Keratinocyte (primary cell): ENCODE results near the gene RPP14. TPM values are rescaled to one million over a fixed set of nuclear protein-coding genes. Genes with fewer than 3 reads are reported as not detected.

Experiments used
- DNase-seq: peaks from one replicate; pipeline ENCODE4 v3.0.0-alpha.2; 2011; ENCODE audit warnings: low read depth, missing footprints, low spot score
- FAIRE-seq: peaks from 2 replicates; lab custom pipeline; 2011; peaks lifted over from hg19 to GRCh38; lab: Jason Lieb, UNC
- H2AFZ ChIP-seq: 2 replicates; pipeline ENCODE4 v1.6.0; 2012; ENCODE audit warnings: low read length, control low read depth, inconsistent platforms; ENCODE audit not compliant: control insufficient read depth
- H3K27ac ChIP-seq: 2 replicates; pipeline ENCODE4 v1.5.1; 2011; ENCODE audit warnings: low read length; ENCODE audit not compliant: control insufficient read depth, insufficient read depth
- H3K27me3 ChIP-seq: 3 replicates; pipeline ENCODE4 v1.6.0; 2011; ENCODE audit warnings: low read length; ENCODE audit not compliant: control insufficient read depth, insufficient read depth; ENCODE audit errors: extremely low read depth
- H3K36me3 ChIP-seq, 2 experiments: 2 replicates in 1 of 2; 3 replicates in 1 of 2; pipeline ENCODE4 v1.5.1; 2011; ENCODE audit warnings: low read length in 2 of 2, mild to moderate bottlenecking in 1 of 2; ENCODE audit not compliant: control insufficient read depth in 2 of 2, insufficient read depth in 2 of 2; ENCODE audit errors: extremely low read depth in 1 of 2
- H3K4me1 ChIP-seq: 3 replicates; pipeline ENCODE4 v1.5.1; 2011; ENCODE audit warnings: low read length; ENCODE audit not compliant: control insufficient read depth, insufficient read depth; ENCODE audit errors: extremely low read depth
- H3K4me2 ChIP-seq: 3 replicates; pipeline ENCODE4 v1.6.0; 2011; ENCODE audit warnings: low read depth, low read length; ENCODE audit not compliant: control insufficient read depth, insufficient read depth; ENCODE audit errors: extremely low read depth
- H3K4me3 ChIP-seq, 3 experiments: fragments of 200-600 bp in 1 of 3; sonication (generic) in 1 of 3; 2 replicates in 2 of 3; 3 replicates in 1 of 3; pipeline ENCODE4 v1.5.1; 2011 to 2016; ENCODE audit warnings: low read length in 3 of 3, mild to moderate bottlenecking in 3 of 3, control low read depth in 2 of 3, inconsistent platforms in 1 of 3, low read depth in 1 of 3, mixed read lengths in 1 of 3, mixed run types in 1 of 3, moderate library complexity in 1 of 3; ENCODE audit not compliant: control insufficient read depth in 2 of 3, insufficient read depth in 2 of 3; ENCODE audit errors: extremely low read depth in 1 of 3
- H3K79me2 ChIP-seq: 2 replicates; pipeline ENCODE4 v1.6.0; 2012; ENCODE audit warnings: low read length; ENCODE audit not compliant: control insufficient read depth, insufficient read depth
- H3K9ac ChIP-seq: 3 replicates; pipeline ENCODE4 v1.6.0; 2011; ENCODE audit warnings: low read length; ENCODE audit not compliant: control insufficient read depth, insufficient read depth; ENCODE audit errors: extremely low read depth
- H3K9me1 ChIP-seq: 3 replicates; pipeline ENCODE4 v1.6.0; 2011; ENCODE audit warnings: low read length; ENCODE audit not compliant: control insufficient read depth, insufficient read depth; ENCODE audit errors: extremely low read depth
- H3K9me3 ChIP-seq: 2 replicates; pipeline ENCODE4 v1.5.1; 2012; ENCODE audit warnings: low read depth, low read length; ENCODE audit not compliant: control insufficient read depth
- H4K20me1 ChIP-seq: 3 replicates; pipeline ENCODE4 v1.6.0; 2011; ENCODE audit warnings: low read length; ENCODE audit not compliant: control insufficient read depth, insufficient read depth; ENCODE audit errors: extremely low read depth
- EZH2 ChIP-seq: IDR thresholded peaks from one replicate; pipeline ENCODE4 v1.6.1; 2012; ENCODE audit warnings: inconsistent platforms, mild to moderate bottlenecking, low read length, moderate library complexity
- dilution Hi-C: fragments of 300-500 bp; cut with MboI; formaldehyde crosslinking; loops from one replicate; pipeline ENCODE4 v1.7.0; 2020; ENCODE audit warnings: low sequenced_read_pairs; ENCODE audit not compliant: extremely low pct_ligation_motif_present
- polyA plus RNA-seq, 5 experiments: library from polyadenylated mRNA; depleted of rRNA in 3 of 5; stranded (reverse) in 3 of 5; stranded (forward) in 1 of 5; unstranded in 1 of 5; fragments of >200 nt; gene quantifications; 1 replicate in 1 of 5; 2 replicates in 3 of 5; 3 replicates in 1 of 5; pipeline versions ENCODE4 v1.2.1 to v1.2.3, GENCODE V29; 2011 to 2012; ENCODE audit warnings: missing spikeins in 2 of 5, low read depth in 1 of 5, low replicate concordance in 1 of 5
- TF ChIP-seq, protein P1 (sequence below), 3 experiments: IDR thresholded peaks in 1 of 3; conservative IDR thresholded peaks in 1 of 3; optimal IDR thresholded peaks in 1 of 3; 2 replicates in 2 of 3; 3 replicates in 1 of 3; pipeline versions ENCODE3 to v1.5.1; 2011; ENCODE audit warnings: low read length in 3 of 3, mild to moderate bottlenecking in 3 of 3, moderate library complexity in 2 of 3, control low read depth in 1 of 3, inconsistent platforms in 1 of 3; ENCODE audit not compliant: insufficient read depth in 2 of 3; ENCODE audit errors: extremely low read depth in 1 of 3

RPP14 gene
- polyA plus RNA-seq, 1 donor (not counting 4 experiments of a cell fraction or from before 2014, with no cell fraction given), result 24.6 TPM

DNA sequence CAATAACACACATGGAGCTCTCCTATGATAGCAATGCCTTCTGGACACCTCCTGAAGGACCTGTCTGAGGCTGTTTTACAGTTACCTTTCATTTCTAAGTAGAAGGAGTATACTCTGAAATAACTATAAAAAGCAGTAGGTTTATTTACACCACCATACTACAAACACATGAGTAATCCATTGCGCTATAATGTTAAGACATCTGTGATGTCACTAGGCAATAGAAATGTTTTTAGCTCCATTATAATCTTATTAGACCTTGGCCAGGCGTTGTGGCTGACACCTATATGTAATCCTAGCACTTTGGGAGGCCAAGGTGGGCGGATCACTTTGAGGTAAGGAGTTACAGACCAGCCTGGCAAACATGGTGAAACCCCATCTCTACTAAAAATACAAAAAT lies 51.4 kb downstream of the RPP14 start:
- Histone ChIP-seq H3K4me2 (no peak overlapping the region), H3K36me3 (no peaks in the 10 kb centered on the region), H4K20me1 (peaks cover 3% of the 10 kb centered on the region), H3K4me3 (no peak overlapping the region), H3K9me3 (no peaks in the 10 kb centered on the region), H3K9me1 (peaks cover 2% of the 10 kb centered on the region), H2AFZ (no peak overlapping the region), H3K4me1 (peaks cover 8% of the 10 kb centered on the region), H3K27me3 (no peaks in the 10 kb centered on the region), H3K79me2 (no peaks in the 10 kb centered on the region), H3K9ac (no peak overlapping the region), H3K27ac (no peak overlapping the region)
- TF ChIP-seq EZH2, result no peak
- TF ChIP-seq, protein P1, sequence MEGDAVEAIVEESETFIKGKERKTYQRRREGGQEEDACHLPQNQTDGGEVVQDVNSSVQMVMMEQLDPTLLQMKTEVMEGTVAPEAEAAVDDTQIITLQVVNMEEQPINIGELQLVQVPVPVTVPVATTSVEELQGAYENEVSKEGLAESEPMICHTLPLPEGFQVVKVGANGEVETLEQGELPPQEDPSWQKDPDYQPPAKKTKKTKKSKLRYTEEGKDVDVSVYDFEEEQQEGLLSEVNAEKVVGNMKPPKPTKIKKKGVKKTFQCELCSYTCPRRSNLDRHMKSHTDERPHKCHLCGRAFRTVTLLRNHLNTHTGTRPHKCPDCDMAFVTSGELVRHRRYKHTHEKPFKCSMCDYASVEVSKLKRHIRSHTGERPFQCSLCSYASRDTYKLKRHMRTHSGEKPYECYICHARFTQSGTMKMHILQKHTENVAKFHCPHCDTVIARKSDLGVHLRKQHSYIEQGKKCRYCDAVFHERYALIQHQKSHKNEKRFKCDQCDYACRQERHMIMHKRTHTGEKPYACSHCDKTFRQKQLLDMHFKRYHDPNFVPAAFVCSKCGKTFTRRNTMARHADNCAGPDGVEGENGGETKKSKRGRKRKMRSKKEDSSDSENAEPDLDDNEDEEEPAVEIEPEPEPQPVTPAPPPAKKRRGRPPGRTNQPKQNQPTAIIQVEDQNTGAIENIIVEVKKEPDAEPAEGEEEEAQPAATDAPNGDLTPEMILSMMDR (optimal IDR thresholded peaks at IDR 0.05 in 1 of 3, IDR thresholded peaks at IDR 0.05 in 1 of 3, conservative IDR thresholded peaks at IDR 0.05 in 1 of 3; ENCODE audit: extremely low read depth in 1 of 3, insufficient read depth in 2 of 3, low read length in 3 of 3), result no peak
- dilution Hi-C loops, result no loop called here
- DNase-seq (no peak), FAIRE-seq (no peak)

DNA sequence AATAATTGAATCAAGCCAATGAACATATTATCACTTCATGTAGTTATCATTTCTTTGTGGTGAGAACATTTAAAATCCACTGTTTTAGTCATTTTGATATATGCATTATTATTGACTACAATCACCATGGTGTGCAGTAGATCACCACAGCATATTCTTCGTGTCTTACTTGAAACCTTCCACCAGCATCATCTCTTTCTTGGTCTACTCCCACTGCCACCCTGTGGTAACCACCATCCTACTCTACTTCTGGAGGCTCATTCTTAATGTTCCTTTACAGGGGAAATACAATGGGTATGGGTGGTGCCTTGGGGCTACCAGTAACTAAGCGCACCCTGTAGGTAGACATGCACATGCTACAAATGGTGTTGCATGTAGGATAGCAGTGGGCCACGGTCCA lies 52.0 kb downstream of the RPP14 start:
- Histone ChIP-seq H3K4me3 (no peak overlapping the region), H3K9me1 (peaks cover 2% of the 10 kb centered on the region), H3K4me2 (no peak overlapping the region), H3K9me3 (no peaks in the 10 kb centered on the region), H4K20me1 (peaks cover 3% of the 10 kb centered on the region), H3K36me3 (no peaks in the 10 kb centered on the region), H3K79me2 (no peaks in the 10 kb centered on the region), H3K4me1 (peaks cover 8% of the 10 kb centered on the region), H3K27ac (no peak overlapping the region), H3K9ac (no peak overlapping the region), H2AFZ (no peak overlapping the region), H3K27me3 (no peaks in the 10 kb centered on the region)
- TF ChIP-seq, protein P1 (optimal IDR thresholded peaks at IDR 0.05 in 1 of 3, IDR thresholded peaks at IDR 0.05 in 1 of 3, conservative IDR thresholded peaks at IDR 0.05 in 1 of 3; ENCODE audit: extremely low read depth in 1 of 3, insufficient read depth in 2 of 3, low read length in 3 of 3), result no peak
- TF ChIP-seq EZH2, result no peak
- DNase-seq (no peak), FAIRE-seq (no peak)
- dilution Hi-C loops, result no loop called here
